A673 (cell line): ENCODE data around the gene DCLK1.

Source experiments
- CTCF ChIP-seq: fragments of 300-800, 200-600 bp; sonication (generic); conservative IDR thresholded peaks from 2 replicates; pipeline ENCODE4 v1.5.1; 2017; ENCODE audit warnings: low read depth, mild to moderate bottlenecking, antibody characterized with exemption, low read length, moderate library complexity, mixed read lengths
- EZH2 ChIP-seq: fragments of 200-600 bp; sonication (generic); IDR thresholded peaks from 2 replicates; pipeline ENCODE4 v1.6.1; 2017; ENCODE audit warnings: borderline replicate concordance, low read depth, mild to moderate bottlenecking, mixed read lengths, antibody characterized with exemption, low read length; ENCODE audit not compliant: poor library complexity, severe bottlenecking

- TF ChIP-seq EZH2 (no peak), CTCF (no peak)
Observed at GRCh38 chr13:35736876-35737275, 394.3 kb downstream of the DCLK1 start.
